ENCODE measurements around the gene CDK13.

GRCh38 chr7:39948956-39949928 lies 814 bp upstream of the CDK13 start:
- TF ChIP-seq POLR2A (IDR thresholded peaks at IDR 0.05): peak; percentile 85
- TF ChIP-seq EP300 (IDR thresholded peaks at IDR 0.05): no peak
- TF ChIP-seq CTCF (IDR thresholded peaks at IDR 0.05): no peak

All from ovary (tissue), 3 donors.